Mucosa of descending colon (tissue), 3 donors: ENCODE measurements around the gene CHRNA5. TPM values are rescaled to one million over a fixed set of nuclear protein-coding genes. Genes with fewer than 3 reads are reported as not detected.

Experiments
- ATAC-seq: fragments of 200-7000 bp; cut with Tn5 transposase; one replicate; pipeline ENCODE4 v1.9.1; 2020; ENCODE audit warnings: mild to moderate bottlenecking, moderate library complexity
- DNase-seq, 3 donors: peaks; one replicate each; pipeline ENCODE4 v3.0.0-alpha.2; 2020
- H3K36me3 ChIP-seq: fragments of 200-600 bp; one replicate; pipeline ENCODE4 v1.8.0; 2021; ENCODE audit warnings: low read depth, mild to moderate bottlenecking
- H3K4me1 ChIP-seq: fragments of 200-600 bp; one replicate; pipeline ENCODE4 v1.8.0; 2021; ENCODE audit warnings: low read depth, mild to moderate bottlenecking
- H3K4me3 ChIP-seq: fragments of 200-600 bp; one replicate; pipeline ENCODE4 v1.8.0; 2021; ENCODE audit warnings: mild to moderate bottlenecking
- H3K9me3 ChIP-seq: fragments of 200-600 bp; one replicate; pipeline ENCODE4 v1.8.0; 2021; ENCODE audit warnings: mild to moderate bottlenecking
- intact Hi-C, 2 donors: fragments of 100-400 bp; cut with DNase I in 1 of 2; cut with micrococcal nuclease in 1 of 2; formaldehyde crosslinking; loops; one replicate each; pipeline versions ENCODE4 v1.11.0 to v1.11.1; 2022; cut with DNase I, micrococcal nuclease
- total RNA-seq, 3 donors: library from RNA; stranded (reverse); fragmentation: NEBNext Ultra II Directional in 2 of 3; extraction: Animal tissue kit (Norgen Biotek cat#: 25700) in 2 of 3; gene quantifications; one replicate each; pipeline versions ENCODE4 v1.2.1 to v1.2.4, GENCODE V29; 2021 to 2023
- TF ChIP-seq, protein P1 (sequence below): fragments of 200-600 bp; IDR thresholded peaks from one replicate; pipeline ENCODE4 v1.8.0; 2022; ENCODE audit warnings: antibody characterized with exemption, mild to moderate bottlenecking
- donor health status: DM: no; HTN: no; CAD: no; lungs with moderate emphysema.
- donor health status: DM: no; HTN: no; CAD: no.
- donor health status: DM: no; HTN: yes; CAD: no.

CHRNA5 gene
- total RNA-seq, 3 donors from 2014 or later = 2.5 to 4.0 (median 3.1) TPM

DNA sequence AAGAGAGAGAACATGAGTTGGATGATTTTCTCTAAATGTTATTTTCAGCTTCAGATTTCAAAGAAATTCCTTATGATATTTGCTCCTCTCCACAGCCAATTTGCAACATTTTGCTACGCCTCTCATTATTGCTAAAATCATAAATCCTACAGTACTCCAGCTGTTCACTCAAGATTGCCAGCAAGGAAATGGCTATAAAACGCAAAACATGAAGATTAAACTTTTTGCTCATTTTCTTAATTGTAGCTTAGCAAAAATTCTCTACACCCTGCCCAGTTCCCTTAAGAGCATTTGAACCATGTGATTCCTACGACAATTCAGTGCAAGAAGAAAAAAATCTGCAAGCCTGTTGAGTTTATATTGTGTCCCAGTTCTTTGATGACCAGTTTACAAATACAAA, 48.7 kb downstream of the CHRNA5 start:
- TF ChIP-seq, protein P1, sequence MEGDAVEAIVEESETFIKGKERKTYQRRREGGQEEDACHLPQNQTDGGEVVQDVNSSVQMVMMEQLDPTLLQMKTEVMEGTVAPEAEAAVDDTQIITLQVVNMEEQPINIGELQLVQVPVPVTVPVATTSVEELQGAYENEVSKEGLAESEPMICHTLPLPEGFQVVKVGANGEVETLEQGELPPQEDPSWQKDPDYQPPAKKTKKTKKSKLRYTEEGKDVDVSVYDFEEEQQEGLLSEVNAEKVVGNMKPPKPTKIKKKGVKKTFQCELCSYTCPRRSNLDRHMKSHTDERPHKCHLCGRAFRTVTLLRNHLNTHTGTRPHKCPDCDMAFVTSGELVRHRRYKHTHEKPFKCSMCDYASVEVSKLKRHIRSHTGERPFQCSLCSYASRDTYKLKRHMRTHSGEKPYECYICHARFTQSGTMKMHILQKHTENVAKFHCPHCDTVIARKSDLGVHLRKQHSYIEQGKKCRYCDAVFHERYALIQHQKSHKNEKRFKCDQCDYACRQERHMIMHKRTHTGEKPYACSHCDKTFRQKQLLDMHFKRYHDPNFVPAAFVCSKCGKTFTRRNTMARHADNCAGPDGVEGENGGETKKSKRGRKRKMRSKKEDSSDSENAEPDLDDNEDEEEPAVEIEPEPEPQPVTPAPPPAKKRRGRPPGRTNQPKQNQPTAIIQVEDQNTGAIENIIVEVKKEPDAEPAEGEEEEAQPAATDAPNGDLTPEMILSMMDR = no peak
- intact Hi-C loops = no loop called here
- Histone ChIP-seq H3K36me3 (no peaks in the 10 kb centered on the region), H3K4me1 (no peaks in the 10 kb centered on the region), H3K9me3 (no peaks in the 10 kb centered on the region), H3K4me3 (no peak overlapping the region)
- DNase-seq (no peak), ATAC-seq (no peak)

DNA sequence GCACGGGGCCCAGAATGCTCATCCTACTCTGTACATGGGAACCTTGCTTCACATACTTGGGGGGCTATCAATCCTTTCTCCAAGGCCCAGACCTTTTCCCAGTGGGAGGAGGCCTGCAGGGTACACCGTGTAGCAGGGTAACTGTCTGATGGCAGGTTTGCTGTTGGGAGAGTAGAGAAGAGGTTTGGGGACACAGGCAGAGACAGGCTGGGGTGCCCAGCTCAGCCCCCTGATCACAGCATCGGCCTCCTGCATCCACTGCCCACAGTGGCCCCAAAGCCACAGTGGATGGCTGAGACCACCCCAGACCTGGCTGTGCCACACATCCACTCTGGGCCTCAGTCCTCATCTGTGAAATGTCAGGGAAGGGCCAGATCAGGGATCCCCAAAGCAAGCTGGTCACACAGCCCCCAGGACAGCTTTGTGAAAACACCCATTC, 49.9 kb downstream of the CHRNA5 start:
- TF ChIP-seq, protein P1 = no peak

DNA sequence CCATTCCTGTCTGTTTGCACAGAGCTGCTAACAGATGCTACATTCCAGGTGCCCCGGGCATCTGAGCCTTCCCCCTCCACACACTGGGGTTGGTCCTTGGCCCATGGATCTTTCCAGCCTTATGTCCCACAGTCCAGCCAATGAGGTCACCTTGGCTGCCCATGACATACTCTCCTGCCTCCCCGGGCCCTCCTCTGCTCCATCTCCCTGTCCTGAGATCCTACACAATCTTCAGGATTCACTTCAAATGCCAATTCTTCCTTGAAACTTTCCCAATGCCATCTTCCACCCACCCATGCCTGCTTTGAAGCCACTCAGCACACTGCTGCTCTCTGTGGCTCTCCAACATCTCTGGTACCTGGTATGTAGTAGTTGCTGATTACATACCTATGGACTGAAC, 51.2 kb downstream of the CHRNA5 start:
- Histone ChIP-seq H3K4me3 (no peak overlapping the region), H3K4me1 (peaks cover 10% of the 10 kb centered on the region), H3K9me3 (no peaks in the 10 kb centered on the region), H3K36me3 (no peaks in the 10 kb centered on the region)
- DNase-seq (no peak), ATAC-seq (no peak)
- intact Hi-C loops = loop anchor here (5.0 kb wide), 1 partner anchor 91 kb away; no protein-coding TSS in a partner anchor
- TF ChIP-seq, protein P1 = no peak

More for the DNA sequence above, 49.9 kb downstream of the CHRNA5 start:
- Histone ChIP-seq H3K4me1 (peaks cover 4% of the 10 kb centered on the region), H3K4me3 (no peak overlapping the region), H3K9me3 (no peaks in the 10 kb centered on the region), H3K36me3 (no peaks in the 10 kb centered on the region)
- DNase-seq (no peak), ATAC-seq (no peak)
- intact Hi-C loops = loop anchor here (5.0 kb wide), 1 partner anchor 92 kb away; no protein-coding TSS in a partner anchor

DNA sequence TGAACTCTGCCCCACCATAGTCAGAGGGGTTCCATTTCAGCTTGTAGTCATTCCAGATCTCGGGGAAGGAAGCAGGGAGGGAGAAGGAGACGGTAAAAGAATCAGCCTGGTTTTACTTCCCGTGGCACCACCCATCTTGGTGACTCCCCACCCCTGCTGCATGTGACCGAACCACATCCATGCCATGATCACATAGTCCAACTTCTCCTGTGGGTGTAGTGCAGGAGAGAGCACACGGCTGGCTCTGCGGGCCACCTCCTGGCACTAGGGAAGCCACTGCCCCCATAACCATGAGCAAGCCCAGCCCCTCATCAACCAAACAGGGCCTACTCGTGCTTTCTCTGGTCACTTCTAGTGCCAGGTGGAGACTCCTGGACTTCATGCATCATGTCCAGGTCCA, 51.8 kb downstream of the CHRNA5 start:
- intact Hi-C loops = loop anchor here (5.0 kb wide), 1 partner anchor 90 kb away; no protein-coding TSS in a partner anchor
- H3K36me3 ChIP-seq = no peaks in the 10 kb centered on the region
- peaks cover 10% of the 10 kb centered on the region for H3K4me1 ChIP-seq
- DNase-seq (no peak), ATAC-seq (no peak)
- TF ChIP-seq, protein P1 = no peak
- H3K9me3 ChIP-seq = no peaks in the 10 kb centered on the region
- no peak overlapping the region for H3K4me3 ChIP-seq

DNA sequence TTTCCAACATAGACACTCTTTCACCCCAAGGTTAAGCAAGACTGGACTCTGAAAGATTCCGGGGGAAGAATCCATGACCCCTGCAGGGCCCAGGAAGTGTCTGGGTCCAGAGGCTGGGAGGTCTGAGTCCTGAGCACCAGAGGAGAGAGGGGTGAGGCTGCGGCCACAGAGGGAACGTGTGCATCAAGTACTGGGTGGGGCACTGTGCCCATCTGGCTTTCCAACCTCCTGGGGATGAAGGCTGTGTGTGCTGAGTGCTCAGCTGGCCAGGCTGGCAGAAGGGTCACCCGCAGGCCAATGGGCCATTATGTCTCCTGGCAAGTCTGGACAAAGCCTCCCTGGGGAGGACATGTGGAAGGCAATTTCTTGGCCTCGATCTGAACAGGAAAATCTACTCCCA, 52.2 kb downstream of the CHRNA5 start:
- ATAC-seq (no peak), DNase-seq (no peak)
- Histone ChIP-seq H3K9me3 (no peaks in the 10 kb centered on the region), H3K4me3 (no peak overlapping the region), H3K4me1 (peaks cover 10% of the 10 kb centered on the region), H3K36me3 (no peaks in the 10 kb centered on the region)
- intact Hi-C loops = loop anchor here (5.0 kb wide), 1 partner anchor 90 kb away; no protein-coding TSS in a partner anchor
- TF ChIP-seq, protein P1 = no peak

DNA sequence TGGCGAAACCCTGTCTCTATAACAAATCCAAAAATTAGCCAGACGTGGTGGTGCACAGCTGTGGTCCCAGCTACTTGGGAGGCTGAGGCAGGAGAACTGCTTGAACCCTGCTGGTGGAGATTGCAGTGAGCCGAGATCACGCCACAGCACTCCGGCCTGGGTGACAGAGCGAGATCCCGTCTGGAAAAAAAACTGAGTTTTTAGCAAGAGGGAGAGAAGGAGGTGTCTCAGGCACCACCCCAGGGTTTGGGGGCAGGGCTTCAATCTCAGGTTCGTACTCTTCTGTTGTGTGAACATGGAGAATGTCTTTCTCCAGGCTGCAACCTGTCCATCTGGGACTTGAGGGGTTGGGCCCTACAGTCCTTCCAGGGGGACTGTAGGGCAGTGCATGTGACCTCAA, 52.7 kb downstream of the CHRNA5 start:
- Histone ChIP-seq H3K36me3 (no peaks in the 10 kb centered on the region), H3K4me3 (no peak overlapping the region), H3K4me1 (peaks cover 10% of the 10 kb centered on the region), H3K9me3 (no peaks in the 10 kb centered on the region)
- TF ChIP-seq, protein P1 = no peak
- DNase-seq (no peak), ATAC-seq (no peak)
- intact Hi-C loops = loop anchor here (5.0 kb wide), 1 partner anchor 89 kb away; no protein-coding TSS in a partner anchor
